Gastroesophageal sphincter (tissue), 4 donors: Measurements from ENCODE around the gene ANAPC2. TPM values are rescaled to one million over a fixed set of nuclear protein-coding genes. Genes with fewer than 3 reads are reported as not detected.

ENCODE experiments used
- ATAC-seq: fragments of 150-250 bp; one replicate; pipeline ENCODE4 v1.9.1; 2016; ENCODE audit warnings: mild to moderate bottlenecking, moderate library complexity
- H3K27ac ChIP-seq, 4 donors: fragments of 200-600 bp; sonication (generic) in 3 of 4; 1 replicate in 3 of 4; 2 replicates in 1 of 4; pipeline ENCODE4 v1.5.1; 2016 to 2019
- H3K27me3 ChIP-seq: fragments of 200-600 bp; sonication (generic); one replicate; pipeline ENCODE4 v1.5.1; 2019
- H3K36me3 ChIP-seq, 2 donors: fragments of 200-600 bp; sonication (generic); one replicate each; pipeline ENCODE4 v1.5.1; 2019; ENCODE audit warnings: control low read depth in 1 of 2
- H3K4me1 ChIP-seq, 3 donors: fragments of 200-600 bp; sonication (generic); 1 replicate in 2 of 3; 2 replicates in 1 of 3; pipeline ENCODE4 v1.5.1; 2016 to 2019; ENCODE audit warnings: control low read depth in 2 of 3
- H3K4me3 ChIP-seq, 2 donors: fragments of 200-600 bp; sonication (generic); one replicate each; pipeline ENCODE4 v1.5.1; 2019; ENCODE audit warnings: mild to moderate bottlenecking in 1 of 2, moderate library complexity in 1 of 2
- H3K9me3 ChIP-seq, 3 donors: fragments of 200-600 bp; sonication (generic); one replicate each; pipeline ENCODE4 v1.5.1; 2017 to 2019; ENCODE audit warnings: control low read depth in 2 of 3
- EP300 ChIP-seq: sonication (generic); formaldehyde crosslinking; IDR thresholded peaks from one replicate; pipeline ENCODE4 v1.6.1; 2017; ENCODE audit warnings: antibody characterized with exemption, mild to moderate bottlenecking
- POLR2A ChIP-seq, 2 donors: fragments of 450-650 bp; IDR thresholded peaks; one replicate each; pipeline ENCODE4 v1.6.1; 2017; ENCODE audit warnings: antibody characterized with exemption in 2 of 2, mild to moderate bottlenecking in 2 of 2, moderate library complexity in 1 of 2
- POLR2AphosphoS5 ChIP-seq: sonication (generic); formaldehyde crosslinking; IDR thresholded peaks from one replicate; pipeline ENCODE4 v1.6.1; 2017; ENCODE audit warnings: antibody characterized with exemption
- whole genome bisulfite sequencing, 2 donors: methylation state at CpG; one replicate each; pipeline ENCODE4 v1.1.5; 2018; ENCODE audit warnings: low coverage in 1 of 2; 5-methylcytosine and 5-hydroxymethylcytosine counted together
- total RNA-seq, 4 donors: library from RNA; depleted of rRNA; stranded (reverse); fragments of >200 nt; gene quantifications; one replicate each; pipeline ENCODE4 v1.1.0, GENCODE V29; 2016
- TF ChIP-seq, protein P1 (sequence below), 4 experiments: fragments of 200-600 bp in 2 of 4; fragments of 450-650 bp in 2 of 4; sonication (generic) in 1 of 4; IDR thresholded peaks; one replicate each; pipeline ENCODE4 v1.5.1; 2017 to 2019; ENCODE audit warnings: antibody characterized with exemption in 4 of 4, mild to moderate bottlenecking in 2 of 4, moderate library complexity in 2 of 4

Gene ANAPC2
- total RNA-seq, 4 donors from 2014 or later: 11.9 to 32.1 (median 23.7) TPM

DNA sequence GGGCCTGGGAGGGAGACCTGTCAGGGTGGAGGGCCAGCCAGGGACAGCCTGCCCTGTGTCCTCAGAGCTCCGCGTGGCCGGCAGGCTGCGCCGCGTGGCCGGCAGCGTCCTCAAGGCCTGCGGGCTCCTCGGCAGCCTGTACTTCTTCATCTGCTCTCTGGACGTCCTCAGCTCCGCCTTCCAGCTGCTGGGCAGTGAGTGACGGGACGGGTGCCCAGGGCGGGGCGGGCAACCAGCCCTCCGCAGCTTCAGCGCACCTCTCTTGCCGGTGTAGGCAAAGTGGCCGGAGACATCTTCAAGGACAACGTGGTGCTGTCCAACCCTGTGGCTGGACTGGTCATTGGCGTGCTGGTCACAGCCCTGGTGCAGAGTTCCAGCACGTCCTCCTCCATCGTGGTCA, 44.1 kb upstream of the ANAPC2 start:
- no peak for ATAC-seq
- TF ChIP-seq, protein P1, sequence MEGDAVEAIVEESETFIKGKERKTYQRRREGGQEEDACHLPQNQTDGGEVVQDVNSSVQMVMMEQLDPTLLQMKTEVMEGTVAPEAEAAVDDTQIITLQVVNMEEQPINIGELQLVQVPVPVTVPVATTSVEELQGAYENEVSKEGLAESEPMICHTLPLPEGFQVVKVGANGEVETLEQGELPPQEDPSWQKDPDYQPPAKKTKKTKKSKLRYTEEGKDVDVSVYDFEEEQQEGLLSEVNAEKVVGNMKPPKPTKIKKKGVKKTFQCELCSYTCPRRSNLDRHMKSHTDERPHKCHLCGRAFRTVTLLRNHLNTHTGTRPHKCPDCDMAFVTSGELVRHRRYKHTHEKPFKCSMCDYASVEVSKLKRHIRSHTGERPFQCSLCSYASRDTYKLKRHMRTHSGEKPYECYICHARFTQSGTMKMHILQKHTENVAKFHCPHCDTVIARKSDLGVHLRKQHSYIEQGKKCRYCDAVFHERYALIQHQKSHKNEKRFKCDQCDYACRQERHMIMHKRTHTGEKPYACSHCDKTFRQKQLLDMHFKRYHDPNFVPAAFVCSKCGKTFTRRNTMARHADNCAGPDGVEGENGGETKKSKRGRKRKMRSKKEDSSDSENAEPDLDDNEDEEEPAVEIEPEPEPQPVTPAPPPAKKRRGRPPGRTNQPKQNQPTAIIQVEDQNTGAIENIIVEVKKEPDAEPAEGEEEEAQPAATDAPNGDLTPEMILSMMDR (IDR thresholded peaks at IDR 0.05): no peak
- TF ChIP-seq POLR2AphosphoS5 (no peak), EP300 (no peak), POLR2A (IDR thresholded peaks at IDR 0.05) (no peak)
- Histone ChIP-seq H3K27me3 (peaks cover 75% of the 10 kb centered on the region), H3K4me1 (peaks cover 0 to 31% (median 15%) of the 10 kb centered on the region in 3 donors), H3K9me3 (no peaks in the 10 kb centered on the region), H3K27ac (no peak overlapping the region), H3K36me3 (no peaks in the 10 kb centered on the region), H3K4me3 (no peak overlapping the region)
- 75% methylated on average over 10 of the region's 24 CpGs; no CpG with 5 or more reads in 1 of the 2 donors for WGBS, 2 donors

DNA sequence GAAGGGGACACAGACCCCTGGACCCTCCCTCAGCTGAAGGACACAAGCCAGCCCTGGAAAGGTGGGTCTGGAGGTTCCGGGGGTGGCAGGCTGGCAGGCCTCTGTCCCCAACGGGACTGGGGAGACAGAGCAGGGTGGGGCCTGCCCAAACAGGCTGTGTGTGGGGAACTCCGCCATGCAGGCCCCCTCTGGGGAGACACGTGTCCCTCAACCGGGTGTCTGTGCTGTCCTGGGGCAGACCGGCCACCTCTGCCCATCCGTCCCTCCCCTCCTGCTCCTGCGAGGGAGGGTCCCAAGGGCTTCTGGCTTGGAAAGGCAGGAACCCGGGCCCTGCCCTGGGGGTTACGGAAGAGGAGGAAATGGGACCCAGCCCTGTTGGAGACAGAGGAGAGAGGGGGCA, 43.7 kb upstream of the ANAPC2 start:
- Histone ChIP-seq H3K4me1 (peaks cover 0 to 31% (median 17%) of the 10 kb centered on the region in 3 donors), H3K4me3 (no peak overlapping the region), H3K27me3 (peaks cover 79% of the 10 kb centered on the region), H3K27ac (no peak overlapping the region), H3K36me3 (no peaks in the 10 kb centered on the region), H3K9me3 (no peaks in the 10 kb centered on the region)
- TF ChIP-seq EP300 (no peak), POLR2A (IDR thresholded peaks at IDR 0.05) (no peak), POLR2AphosphoS5 (no peak)
- TF ChIP-seq, protein P1 (IDR thresholded peaks at IDR 0.05): no peak
- ATAC-seq: no peak
- 60% methylated on average over 2 of the region's 10 CpGs; no CpG with 5 or more reads in 1 of the 2 donors for WGBS, 2 donors

DNA sequence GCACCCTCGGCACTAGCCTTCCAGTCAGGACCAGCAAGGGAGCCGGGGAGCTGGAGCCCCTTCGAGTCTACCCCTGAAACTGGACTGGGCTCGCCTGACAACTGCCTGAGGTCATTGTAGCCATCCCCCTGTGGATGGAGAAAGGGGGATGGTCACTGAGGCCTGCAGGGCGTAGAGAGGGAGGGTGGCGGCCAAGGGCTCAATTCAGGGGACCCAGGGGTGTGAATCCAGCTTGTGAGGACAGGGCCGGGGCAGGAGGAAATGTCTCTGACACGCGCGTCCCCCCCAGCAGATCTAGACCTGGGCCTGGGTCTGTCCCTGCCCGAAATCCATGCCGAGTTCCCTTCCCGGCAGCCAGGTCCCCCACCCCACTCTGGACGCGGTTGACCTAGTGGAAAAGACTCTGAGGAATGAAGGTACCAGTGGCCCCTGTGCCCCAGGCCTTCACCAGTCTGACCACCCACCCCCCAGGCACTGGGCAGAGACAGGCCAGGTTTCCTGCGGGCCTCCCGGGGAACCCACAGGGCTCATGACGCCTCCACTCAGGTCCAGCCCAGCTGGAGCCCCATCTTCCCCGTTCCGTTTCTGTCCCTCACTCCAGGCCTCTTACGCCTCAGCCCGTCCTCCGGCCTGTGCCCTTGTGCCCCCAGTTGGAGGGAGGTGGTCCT, 43.1 kb upstream of the ANAPC2 start:
- Histone ChIP-seq H3K27ac (no peak overlapping the region), H3K27me3 (peaks cover 85% of the 10 kb centered on the region), H3K36me3 (no peaks in the 10 kb centered on the region), H3K4me3 (no peak overlapping the region), H3K4me1 (peaks cover 0 to 27% (median 13%) of the 10 kb centered on the region in 3 donors), H3K9me3 (no peaks in the 10 kb centered on the region)
- no peak for ATAC-seq
- WGBS, 2 donors: 60% methylated on average over 2 of the region's 23 CpGs; no CpG with 5 or more reads in 1 of the 2 donors
- TF ChIP-seq EP300: no peak
- TF ChIP-seq, protein P1 (IDR thresholded peaks at IDR 0.05): no peak
- no peak for TF ChIP-seq POLR2A (IDR thresholded peaks at IDR 0.05)
- no peak for TF ChIP-seq POLR2AphosphoS5

DNA sequence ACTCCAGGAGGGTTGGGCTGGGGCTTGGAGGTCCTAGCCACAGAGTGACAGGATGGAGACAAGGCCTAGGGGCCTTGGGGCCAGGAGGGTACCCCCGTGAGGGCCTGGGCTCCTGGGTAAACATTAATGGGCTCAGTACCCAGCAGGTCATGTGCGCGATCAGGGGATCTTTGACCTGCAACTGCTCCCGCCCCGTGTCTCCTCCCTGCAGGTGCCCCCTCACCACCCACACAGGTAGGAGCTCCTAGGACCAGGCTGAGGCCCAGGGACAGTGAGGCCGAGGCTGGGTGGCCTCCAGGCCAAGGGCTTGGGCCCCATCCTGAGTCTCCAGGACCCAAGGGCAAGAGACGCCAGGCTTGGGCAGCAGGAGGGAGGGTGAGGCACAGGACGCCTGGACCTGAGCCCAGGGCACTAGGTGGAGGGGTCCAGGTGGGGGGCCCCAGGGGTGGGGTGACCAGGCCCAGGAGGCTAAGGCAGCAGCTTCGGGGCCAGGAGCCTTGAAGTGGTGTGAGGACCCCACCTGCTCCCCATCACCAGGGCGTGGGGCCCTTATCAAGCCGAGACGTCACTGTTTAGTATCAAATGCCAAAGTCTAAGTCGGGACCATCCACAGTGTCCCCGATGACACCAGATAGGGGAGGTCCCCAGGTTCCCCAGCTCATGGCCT, 42.5 kb upstream of the ANAPC2 start, which contains the start of gene SLC34A3:
SLC34A3 (plus strand) TSS at position 197 of the 667 bp plus-strand sequence. CDS start 802 bp downstream, outside the sequence.
- Histone ChIP-seq H3K27ac (no peak within 1 kb of the TSS), H3K4me3 (no peak within 1 kb of the TSS), H3K4me1 (peaks cover 0 to 20% (median 6%) of the 10 kb centered on the region in 3 donors), H3K27me3 (peaks cover 90% of the 10 kb centered on the region), H3K36me3 (no peaks in the 10 kb centered on the region), H3K9me3 (no peaks in the 10 kb centered on the region)
- no peak for ATAC-seq
- TF ChIP-seq POLR2AphosphoS5: no peak
- TF ChIP-seq EP300: no peak
- TF ChIP-seq POLR2A (IDR thresholded peaks at IDR 0.05): no peak
- TF ChIP-seq, protein P1 (IDR thresholded peaks at IDR 0.05): no peak
- WGBS, 2 donors: no CpG with 5 or more reads among the region's 14 CpGs
